GM23248 (cell line): ENCODE data around the gene DKK3.

ENCODE experiments used
- EZH2 ChIP-seq: fragments of 200-600 bp; sonication (generic); IDR thresholded peaks from 2 replicates; pipeline ENCODE4 v1.6.1; 2018; ENCODE audit warnings: antibody characterized with exemption, mild to moderate bottlenecking; ENCODE audit not compliant: insufficient read depth, poor library complexity, severe bottlenecking
- EZH2phosphoT487 ChIP-seq: fragments of 200-600 bp; sonication (generic); IDR thresholded peaks from 2 replicates; pipeline ENCODE4 v1.6.1; 2018; ENCODE audit warnings: antibody characterized with exemption, moderate library complexity, mild to moderate bottlenecking, low read depth; ENCODE audit not compliant: insufficient read depth

DNA sequence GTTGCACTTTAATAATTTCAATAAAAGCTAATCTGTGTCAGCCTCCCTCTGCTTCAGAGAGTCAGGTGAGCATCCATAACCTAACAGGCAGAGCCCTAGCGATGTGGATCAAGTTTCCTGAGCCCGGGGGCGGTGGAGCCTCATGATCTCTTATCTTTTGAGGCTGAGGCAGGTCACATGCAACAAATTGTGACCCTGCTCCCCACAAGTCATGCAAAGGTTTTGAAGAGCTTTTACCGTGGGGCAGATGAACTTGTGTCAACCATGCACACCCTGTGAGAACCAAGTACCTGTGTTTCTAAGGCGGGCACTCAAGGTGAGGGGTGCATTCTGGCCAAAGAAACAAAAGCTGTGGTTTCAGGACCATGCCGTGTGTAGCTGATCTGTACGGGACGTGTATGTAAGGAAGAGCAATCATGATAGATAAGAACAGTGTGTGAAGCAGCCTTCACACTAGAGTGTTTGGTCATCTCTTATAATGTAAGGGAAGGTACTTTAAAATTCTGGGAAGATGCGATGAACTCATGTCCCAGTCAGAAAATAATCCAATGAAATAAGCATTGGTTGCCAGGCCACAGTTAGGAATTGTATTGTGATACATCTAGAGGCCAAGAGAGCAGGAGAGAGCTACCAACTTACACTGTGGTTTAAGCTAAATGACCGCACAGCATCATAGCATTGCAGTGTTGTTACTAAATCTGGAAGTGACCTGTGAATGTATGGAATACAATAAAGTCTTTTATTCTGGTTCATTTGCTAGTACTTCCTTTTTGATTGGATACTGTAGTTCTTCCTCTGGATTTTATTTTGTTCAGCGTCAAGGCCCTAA, 49.8 kb downstream of the DKK3 start:
- no peak for TF ChIP-seq EZH2
- TF ChIP-seq EZH2phosphoT487, result no peak
